ENCODE data around the gene MAP3K14. TPM values are rescaled to one million over a fixed set of nuclear protein-coding genes. Genes with fewer than 3 reads are reported as not detected.

MAP3K14 gene
- total RNA-seq, 1 experiment from 2014 or later, result 7.8 TPM

DNA sequence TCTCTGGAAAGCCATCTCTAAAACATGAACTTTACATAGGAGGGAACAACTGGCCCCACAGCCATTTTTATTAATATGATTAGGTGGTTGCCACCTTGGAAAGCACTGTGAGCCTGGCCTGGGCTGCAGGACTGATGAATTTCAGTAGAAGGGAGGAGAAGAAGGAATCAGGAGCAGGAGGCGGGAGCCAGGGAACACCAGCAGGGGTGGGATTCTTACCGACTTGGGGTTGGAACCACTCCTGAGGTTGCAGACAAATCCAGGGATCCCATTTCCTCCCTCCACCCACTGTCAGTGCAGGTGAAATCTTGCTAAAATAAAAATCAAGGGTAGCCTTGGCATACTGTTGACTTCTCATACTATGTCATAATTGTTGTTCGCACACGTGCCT, 16.9 kb upstream of the MAP3K14 start:
- H3K56ac ChIP-seq (ENCODE audit: insufficient read length, low read depth, low read length), result no peak overlapping the region
- H3K36me3 Mint-ChIP-seq (ENCODE audit: insufficient read depth in 1 of 3, low read depth in 3 of 3), result no peaks in the 10 kb centered on the region
- H3T11ph ChIP-seq (ENCODE audit: low read length), result no peak overlapping the region
- no peak overlapping the region for H4K91ac ChIP-seq (ENCODE audit: insufficient read length, low read depth, low read length)
- no peaks in the 10 kb centered on the region for H3K9me3 ChIP-seq (ENCODE audit: control insufficient read depth, low read depth, low read length)
- TF ChIP-seq, protein P1, sequence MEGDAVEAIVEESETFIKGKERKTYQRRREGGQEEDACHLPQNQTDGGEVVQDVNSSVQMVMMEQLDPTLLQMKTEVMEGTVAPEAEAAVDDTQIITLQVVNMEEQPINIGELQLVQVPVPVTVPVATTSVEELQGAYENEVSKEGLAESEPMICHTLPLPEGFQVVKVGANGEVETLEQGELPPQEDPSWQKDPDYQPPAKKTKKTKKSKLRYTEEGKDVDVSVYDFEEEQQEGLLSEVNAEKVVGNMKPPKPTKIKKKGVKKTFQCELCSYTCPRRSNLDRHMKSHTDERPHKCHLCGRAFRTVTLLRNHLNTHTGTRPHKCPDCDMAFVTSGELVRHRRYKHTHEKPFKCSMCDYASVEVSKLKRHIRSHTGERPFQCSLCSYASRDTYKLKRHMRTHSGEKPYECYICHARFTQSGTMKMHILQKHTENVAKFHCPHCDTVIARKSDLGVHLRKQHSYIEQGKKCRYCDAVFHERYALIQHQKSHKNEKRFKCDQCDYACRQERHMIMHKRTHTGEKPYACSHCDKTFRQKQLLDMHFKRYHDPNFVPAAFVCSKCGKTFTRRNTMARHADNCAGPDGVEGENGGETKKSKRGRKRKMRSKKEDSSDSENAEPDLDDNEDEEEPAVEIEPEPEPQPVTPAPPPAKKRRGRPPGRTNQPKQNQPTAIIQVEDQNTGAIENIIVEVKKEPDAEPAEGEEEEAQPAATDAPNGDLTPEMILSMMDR (conservative IDR thresholded peaks at IDR 0.05), result no peak
- no peak overlapping the region for H2AFZ ChIP-seq (ENCODE audit: low read length)
- H4K20me1 ChIP-seq (ENCODE audit: control insufficient read depth, insufficient read depth, insufficient read length), result no peaks in the 10 kb centered on the region
- no peak overlapping the region for H3K14ac ChIP-seq (ENCODE audit: insufficient read depth, low read length)
- no peak overlapping the region for H2BK5ac ChIP-seq (ENCODE audit: insufficient read length, low read length)
- H3K27me3 Mint-ChIP-seq (ENCODE audit: low read depth), result peaks cover 35% of the 10 kb centered on the region
- DNase-seq, result peak; percentile 24
- no peaks in the 10 kb centered on the region; a peak in 1 of 5 replicates for H3K9me3 Mint-ChIP-seq
- H4K5ac ChIP-seq (ENCODE audit: insufficient read length, low read depth, low read length), result no peak overlapping the region
- peaks cover 6% of the 10 kb centered on the region; the same call in 1 of the 2 replicates for H3K27me3 ChIP-seq (ENCODE audit: insufficient read depth, low read length)
- H3K79me1 ChIP-seq (ENCODE audit: insufficient read depth, low read depth, low read length, poor library complexity, severe bottlenecking), result no peaks in the 10 kb centered on the region
- H3K9ac ChIP-seq (ENCODE audit: extremely low read depth, insufficient read length, low read length), result no peak overlapping the region
- H3K4me3 Mint-ChIP-seq, result no peak overlapping the region
- H3K4ac ChIP-seq (ENCODE audit: low read depth, low read length), result no peak overlapping the region
- peak overlapping the region in 1 of 3 experiments; percentile 58; a peak in 1 of 7 replicates for H3K27ac Mint-ChIP-seq
- H2BK12ac ChIP-seq (ENCODE audit: insufficient read length, low read depth, low read length), result no peak overlapping the region
- peaks cover 23 to 27% of the 10 kb centered on the region in 2 experiments for H3K4me1 Mint-ChIP-seq
- H4K8ac ChIP-seq (replicated peaks; ENCODE audit: insufficient read length, low read depth, low read length), result no peak overlapping the region
- no peak overlapping the region for H2BK20ac ChIP-seq (ENCODE audit: low read depth, low read length, poor library complexity, severe bottlenecking)
- H2BK15ac ChIP-seq (ENCODE audit: low read depth, low read length), result no peak overlapping the region
- no peak overlapping the region for H3K23ac ChIP-seq (ENCODE audit: insufficient read length, low read depth, low read length)
- no peak overlapping the region for H3K4me2 ChIP-seq (ENCODE audit: insufficient read depth, insufficient read length, low read length)
- H2AK5ac ChIP-seq (ENCODE audit: insufficient read length, low read length), result no peak overlapping the region
- H3K79me2 ChIP-seq (ENCODE audit: insufficient read depth, low read length), result no peaks in the 10 kb centered on the region
- H2BK120ac ChIP-seq (ENCODE audit: low read depth, low read length, poor library complexity, severe bottlenecking), result no peak overlapping the region
- H3K27ac ChIP-seq (ENCODE audit: insufficient read length, low read depth, low read length), result no peak overlapping the region
- H3K18ac ChIP-seq (ENCODE audit: insufficient read length, low read depth, low read length), result no peak overlapping the region
- no peaks in the 10 kb centered on the region for H3K4me1 ChIP-seq (ENCODE audit: insufficient read depth, low read length)
- no CpG with 5 or more reads among the region's 4 CpGs for WGBS (ENCODE audit: extremely low coverage, insufficient read length, low lambda C conversion rate)
- H3K23me2 ChIP-seq (ENCODE audit: insufficient read length, low read depth, low read length, poor library complexity, severe bottlenecking), result no peaks in the 10 kb centered on the region
